Activated CD8-positive, alpha-beta memory T cell treated with anti-CD3 and anti-CD28 coated beads, Interleukin-2, amount 50 U/mL, for 48 hours (primary cell): ENCODE data around the gene DBP.

ENCODE experiments used
- DNase-seq: peaks from one replicate; pipeline ENCODE4 v3.0.0-alpha.2; 2020

The DBP gene

DNA sequence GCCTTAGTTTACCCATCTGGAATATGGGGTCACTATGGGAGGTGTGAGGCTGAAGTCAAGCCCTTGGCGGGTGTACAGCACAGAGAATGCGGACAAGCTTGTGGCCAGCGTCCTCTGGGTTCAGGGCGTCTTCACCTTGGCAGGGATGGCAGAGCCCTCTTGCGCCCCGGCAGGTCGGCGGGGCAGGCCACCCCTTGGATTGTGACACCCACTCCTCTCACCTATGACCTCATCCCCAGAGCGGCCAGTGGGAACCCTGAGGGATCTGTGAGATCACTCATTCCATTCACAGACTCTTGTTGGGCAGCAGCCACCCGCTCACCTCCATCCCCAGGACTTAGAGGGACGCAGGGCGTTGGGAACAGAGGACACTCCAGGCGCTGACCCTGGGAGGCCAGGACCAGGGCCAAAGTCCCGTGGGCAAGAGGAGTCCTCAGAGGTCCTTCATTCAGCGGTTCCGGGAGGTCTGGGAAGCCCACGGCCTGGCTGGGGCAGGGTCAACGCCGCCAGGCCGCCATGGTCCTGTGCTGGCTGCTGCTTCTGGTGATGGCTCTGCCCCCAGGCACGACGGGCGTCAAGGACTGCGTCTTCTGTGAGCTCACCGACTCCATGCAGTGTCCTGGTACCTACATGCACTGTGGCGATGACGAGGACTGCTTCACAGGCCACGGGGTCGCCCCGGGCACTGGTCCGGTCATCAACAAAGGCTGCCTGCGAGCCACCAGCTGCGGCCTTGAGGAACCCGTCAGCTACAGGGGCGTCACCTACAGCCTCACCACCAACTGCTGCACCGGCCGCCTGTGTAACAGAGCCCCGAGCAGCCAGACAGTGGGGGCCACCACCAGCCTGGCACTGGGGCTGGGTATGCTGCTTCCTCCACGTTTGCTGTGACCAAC lies 30.5 kb downstream of the DBP start, which contains the start of gene SPACA4:
TSS of gene SPACA4 (plus strand) at position 280 of the 896 bp plus-strand sequence. CDS start at position 517, 237 bp downstream.
- no peak for DNase-seq

DNA sequence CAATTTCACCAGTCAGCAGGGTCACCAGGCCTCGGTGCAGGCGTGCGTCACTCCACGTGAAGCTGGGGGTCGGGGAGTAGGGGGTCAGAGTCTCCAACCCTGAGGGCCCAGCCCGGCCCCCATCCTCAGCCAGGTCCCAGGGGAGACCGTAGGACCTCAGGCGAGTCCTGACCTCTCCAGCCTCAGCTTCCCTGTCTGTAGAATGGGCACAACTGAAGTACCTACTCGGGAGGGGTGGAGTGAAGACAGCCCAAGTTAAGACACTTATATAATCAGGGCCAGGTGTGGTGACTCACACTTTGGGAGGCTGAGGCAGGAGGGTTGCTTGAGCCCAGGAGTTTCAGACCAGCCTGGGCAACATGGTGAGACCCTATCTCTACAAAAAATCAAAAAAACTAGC lies 33.3 kb downstream of the DBP start:
- no peak for DNase-seq

DNA sequence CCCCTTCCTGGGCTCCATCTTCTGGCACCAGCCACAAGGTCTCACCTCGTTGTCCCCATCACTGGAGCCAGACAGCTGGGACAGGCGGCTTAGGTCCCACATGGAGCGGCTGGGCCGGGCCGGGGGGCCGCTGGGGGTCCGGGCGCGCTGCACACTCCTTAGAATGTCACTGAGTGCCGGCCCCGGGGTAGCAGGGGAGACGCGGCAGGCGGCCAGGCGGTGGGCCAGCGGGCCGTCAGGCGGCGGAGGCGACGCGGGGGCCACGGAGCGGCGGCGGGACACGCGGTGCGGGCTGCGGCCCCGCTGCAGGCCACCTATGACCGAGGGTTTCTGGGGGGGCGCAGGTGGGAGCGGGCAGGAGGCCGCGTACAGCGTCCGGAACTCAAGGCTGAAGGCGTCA lies 33.7 kb downstream of the DBP start:
- DNase-seq, result no peak

DNA sequence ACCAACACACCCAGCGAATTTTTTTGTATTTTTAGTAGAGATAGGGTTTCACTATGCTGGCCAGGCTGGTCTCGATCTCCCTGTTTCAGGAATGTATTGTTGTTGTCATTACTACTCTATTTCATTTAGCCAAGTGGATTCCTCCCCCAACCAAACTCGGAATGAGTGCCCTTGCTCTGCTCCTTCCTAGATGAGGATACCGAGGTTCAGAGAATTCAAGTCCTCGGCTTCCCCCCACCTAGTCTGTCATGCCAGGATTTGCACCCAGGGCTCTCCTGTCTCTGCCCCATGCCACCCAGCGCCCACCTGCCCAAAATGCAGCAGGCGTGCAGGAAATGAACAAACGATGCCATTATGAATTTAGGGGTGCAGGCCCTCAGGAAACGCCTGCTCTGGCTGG lies 34.2 kb downstream of the DBP start:
- no peak for DNase-seq

DNA sequence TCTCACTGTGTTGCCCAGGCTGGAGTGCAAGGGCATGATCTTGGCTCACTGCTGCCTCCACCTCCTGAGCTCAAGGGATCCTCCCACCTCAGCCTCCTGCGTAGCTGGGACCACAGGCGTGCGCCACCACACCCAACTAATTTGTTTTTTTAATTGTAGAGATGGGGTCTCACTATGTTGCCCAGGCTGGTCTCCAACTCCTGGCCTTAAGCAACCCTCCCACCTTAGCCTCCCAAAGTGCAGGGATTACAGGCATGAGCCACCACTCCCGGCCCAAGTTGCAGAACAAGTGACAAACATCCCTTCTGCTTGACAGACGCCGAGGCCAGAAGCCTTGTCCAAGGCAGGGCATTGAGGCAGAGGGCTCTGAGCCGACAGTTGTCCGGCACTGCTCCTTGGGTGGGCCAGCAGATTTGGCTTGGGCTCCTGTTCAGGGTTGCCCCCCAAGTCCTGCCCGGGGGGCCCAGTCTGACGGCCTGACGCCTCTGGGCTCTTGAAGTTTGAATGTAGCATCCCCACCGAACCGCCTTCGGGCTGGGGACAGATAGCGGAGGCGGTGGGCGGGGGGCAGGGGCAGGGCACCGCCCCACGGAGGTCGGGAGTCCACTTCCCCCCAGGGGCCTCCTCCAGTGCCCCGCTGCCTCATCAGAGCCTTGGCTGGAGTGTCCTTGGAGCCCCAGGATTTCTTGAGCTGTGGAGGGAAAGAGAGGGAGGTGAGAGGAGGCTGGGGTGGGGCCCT lies 36.3 kb downstream of the DBP start:
- DNase-seq, result no peak

DNA sequence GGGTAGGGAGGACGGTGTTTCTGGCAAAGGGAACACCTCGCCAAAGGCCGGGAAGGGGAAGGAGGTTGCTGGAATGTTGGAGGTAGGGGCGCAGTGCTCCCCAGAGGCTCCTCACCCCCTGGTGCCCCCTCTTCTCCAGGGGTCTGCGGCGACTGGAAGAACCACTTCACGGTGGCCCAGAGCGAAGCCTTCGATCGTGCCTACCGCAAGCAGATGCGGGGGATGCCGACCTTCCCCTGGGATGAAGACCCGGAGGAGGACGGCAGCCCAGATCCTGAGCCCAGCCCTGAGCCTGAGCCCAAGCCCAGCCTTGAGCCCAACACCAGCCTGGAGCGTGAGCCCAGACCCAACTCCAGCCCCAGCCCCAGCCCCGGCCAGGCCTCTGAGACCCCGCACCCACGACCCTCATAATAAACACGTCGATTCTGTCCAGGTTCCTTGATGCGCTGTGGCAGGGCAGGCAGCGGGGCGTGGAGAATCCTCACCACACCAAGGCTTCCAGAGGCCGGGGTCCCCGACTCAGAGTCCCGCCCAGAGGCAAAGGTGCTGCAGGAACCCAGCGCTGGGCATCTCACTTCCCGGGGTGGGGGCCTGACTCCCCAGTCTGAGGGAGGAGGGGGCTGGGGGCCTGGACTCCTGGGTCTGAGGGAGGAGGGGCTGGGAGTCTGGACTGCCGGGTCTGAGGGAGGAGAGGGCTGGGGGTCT lies 38.0 kb downstream of the DBP start:
- no peak for DNase-seq

DNA sequence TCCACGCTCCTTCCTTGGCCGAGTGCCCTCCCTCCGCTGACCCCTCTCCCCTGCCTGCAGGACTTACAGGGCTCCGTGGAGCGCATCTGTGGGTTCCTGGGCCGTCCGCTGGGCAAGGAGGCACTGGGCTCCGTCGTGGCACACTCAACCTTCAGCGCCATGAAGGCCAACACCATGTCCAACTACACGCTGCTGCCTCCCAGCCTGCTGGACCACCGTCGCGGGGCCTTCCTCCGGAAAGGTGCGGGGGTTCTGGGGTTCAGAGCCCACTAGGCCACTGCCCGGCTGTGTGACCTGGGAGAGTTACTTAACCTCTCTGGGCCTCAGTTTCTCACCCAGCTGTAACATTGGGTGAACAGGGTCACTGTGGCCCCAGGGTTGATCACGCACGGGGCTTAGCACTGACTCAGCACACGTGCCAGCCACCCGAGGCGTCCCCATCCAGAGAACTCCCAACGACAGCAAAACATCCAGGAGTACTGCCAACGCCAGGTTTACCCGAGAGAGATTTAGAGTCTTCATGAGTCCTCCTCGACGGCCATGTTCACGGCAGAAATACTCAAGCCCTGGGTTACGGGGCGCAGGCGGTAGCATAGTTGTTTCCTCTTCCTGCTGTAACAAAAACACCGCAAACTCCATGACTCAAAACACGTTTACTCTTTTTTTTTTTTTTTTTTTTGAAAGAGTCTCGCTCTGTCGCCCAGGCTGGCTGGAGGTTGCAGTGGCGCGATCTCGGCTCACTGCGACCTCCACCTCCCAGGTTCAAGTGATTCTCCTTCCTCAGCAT lies 40.3 kb downstream of the DBP start:
- no peak for DNase-seq

DNA sequence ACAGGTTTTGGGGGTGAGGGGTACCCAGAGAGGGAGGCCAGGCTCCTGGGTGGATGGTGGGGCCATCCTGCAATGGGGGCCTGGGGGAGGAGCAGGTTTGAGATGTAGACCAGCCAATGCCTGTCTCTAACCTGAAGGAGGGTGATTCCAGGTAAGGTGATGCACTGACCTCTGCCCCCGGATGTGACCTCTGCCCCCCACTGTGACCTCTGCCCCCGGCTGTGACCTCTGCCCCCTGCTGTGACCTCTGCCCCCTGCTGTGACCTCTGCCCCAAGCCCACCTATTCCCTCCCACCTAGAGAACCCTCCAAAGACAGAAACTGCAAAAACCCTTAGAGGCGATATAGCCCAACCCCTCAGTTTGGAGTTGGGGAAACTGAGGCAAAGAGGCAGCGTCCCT lies 40.9 kb downstream of the DBP start:
- DNase-seq, result no peak

DNA sequence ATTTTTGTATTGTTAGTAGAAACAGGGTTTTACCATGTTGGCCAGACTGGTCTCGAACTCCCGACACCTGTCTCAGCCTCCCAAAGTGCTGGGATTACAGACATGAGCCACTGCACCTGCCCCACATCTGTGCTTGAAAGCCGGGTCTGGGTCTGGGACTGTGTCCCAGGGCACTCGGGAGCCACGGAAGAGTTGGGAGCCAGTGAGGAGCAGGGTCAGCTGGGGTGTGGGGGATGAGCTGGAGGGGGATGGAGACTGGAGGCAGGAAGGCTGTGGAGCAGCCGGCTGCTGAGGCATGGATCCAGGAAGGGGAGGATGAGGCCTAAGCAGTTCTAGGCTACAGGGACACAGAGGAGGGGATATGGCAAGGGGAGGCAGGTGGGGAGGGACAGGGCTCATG lies 41.3 kb downstream of the DBP start:
- DNase-seq, result no peak

DNA sequence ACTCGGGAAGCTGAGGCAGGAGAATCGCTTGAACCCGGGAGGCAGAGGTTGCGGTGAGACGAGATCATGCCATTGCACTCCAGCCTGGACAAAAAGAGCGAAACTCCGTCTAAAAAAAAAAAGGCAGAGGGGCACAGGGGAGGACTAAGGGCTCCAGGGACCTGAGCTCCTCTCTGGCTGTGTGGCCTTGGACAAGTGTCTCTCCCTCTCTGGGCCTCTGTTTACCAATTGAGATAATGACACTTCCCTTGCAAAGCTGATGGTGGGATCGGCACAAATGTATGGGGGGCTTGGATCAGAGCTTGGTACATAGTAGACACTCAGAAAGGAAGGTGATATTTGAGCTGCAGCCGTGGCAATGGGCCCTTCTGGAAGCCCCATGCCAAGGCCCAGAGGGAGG lies 42.0 kb downstream of the DBP start:
- DNase-seq, result no peak

DNA sequence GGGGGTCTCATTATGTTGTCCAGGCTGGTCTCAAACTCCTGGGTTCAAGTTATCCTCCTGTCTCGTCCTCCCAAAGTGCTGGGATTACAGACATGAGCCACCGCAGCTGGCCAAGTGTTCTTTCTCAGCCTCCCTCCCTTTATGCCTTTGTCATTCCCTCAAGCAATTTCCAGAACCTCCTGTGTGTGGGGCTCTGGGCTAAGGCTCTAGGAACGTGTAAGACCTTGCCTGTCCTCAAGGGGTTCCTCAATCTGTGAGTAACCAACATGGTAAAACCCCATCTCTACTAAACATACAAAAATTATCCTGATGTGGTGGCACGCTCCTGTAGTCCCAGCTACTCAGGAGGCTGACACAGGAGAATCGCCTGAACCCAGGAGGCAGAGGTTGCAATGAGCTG lies 46.2 kb downstream of the DBP start:
- DNase-seq, result no peak

DNA sequence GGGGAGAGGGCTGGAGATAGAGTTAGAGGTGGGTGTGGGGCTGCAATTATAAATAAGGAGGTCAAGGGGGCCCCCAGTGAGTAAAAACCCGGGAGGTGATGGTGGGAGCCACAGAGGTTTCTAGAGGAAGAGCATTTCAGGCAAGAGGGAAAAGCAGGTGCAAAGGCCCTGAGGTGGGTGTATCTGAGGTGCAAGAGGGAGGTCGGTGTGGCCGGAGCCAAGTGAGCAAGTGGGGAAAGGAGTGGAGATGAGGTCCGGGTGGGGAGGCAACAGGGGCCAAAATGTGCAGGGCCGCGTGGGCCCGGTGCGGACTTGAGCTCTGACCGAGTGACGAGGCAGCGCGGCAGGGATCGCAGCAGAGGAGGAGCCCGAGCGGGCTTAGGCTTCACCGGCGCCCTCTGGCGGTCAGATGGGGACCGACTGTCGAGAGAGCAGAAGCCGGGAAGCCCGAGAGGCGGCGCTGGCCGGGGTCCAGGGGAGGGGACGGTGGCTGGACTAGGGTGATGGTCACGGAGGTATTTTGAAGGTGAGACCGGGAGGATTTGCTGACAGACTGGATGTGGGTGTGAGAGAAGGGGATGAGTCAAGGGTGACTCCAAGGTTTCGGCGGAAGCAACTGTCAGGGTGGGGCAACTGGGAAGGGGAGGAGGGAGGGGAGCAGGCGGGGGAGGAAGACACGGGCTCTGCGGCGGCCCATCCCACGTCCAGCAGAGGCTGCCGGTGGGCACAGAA lies 48.3 kb downstream of the DBP start:
- peak; percentile 98 for DNase-seq

DNA sequence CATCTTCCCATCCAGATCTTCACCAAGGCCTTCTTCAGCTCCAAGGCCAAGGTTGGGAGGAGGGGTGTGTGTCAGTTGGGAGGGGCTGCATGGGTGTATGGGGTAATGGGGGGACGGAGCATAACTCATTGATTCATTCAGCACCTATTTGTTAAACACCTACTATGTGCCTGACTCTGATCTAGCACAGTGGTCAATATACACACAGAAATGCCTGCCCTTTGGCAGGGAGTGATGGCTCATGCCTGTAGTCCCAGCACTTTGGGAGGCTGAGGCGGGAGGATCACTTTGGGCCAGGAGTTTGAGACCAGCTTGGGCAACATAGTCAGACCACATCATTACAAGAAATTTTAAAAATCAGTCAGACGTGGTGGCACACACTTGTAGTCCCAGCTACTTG lies 49.8 kb downstream of the DBP start:
- DNase-seq, result no peak

DNA sequence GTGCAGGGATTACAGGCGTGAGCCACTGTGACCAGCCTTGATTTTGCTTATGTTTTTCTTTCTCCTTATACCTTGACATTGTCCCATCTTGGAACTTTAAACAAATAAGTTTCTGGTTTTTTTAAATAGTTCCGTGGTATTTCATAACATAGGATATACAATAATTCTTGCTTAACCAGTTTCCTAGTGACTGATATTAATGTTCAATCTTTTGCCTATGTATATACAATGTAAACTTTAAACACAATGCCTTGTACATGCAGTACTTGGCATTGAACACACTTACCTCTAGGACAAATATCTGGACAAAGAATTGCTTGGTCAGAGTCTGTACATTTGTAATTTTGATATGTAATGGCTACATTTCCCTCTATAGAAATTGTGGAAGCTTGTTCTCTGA lies 55.0 kb downstream of the DBP start:
- no peak for DNase-seq
